DMS79 (cell line): Measurements from ENCODE around the gene NACC1.

Experiments used
- DNase-seq: peaks from one replicate; lab custom pipeline; 2025; lab: John Stamatoyannopoulos, UW

NACC1 gene

DNA sequence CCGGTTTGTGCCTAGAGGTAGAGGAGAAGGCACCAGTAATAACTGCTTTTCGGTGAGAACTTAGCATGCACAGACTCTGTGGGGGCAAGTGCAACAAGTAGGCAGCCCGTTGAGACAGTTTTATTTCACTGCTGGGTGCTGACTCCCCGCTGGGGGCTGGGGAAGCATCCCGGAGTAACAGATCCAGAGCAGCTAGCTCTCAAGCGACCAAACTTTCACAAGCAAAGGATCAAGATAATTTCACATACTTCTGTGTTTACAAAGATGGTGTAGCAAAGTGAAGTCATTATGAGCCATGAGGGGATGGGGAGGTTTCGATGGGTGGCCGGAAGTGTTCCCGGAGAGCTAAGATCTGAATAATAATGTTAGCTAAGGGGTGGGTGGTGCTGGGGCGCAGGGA is 2.8 kb downstream of the NACC1 start:
- DNase-seq = no peak

DNA sequence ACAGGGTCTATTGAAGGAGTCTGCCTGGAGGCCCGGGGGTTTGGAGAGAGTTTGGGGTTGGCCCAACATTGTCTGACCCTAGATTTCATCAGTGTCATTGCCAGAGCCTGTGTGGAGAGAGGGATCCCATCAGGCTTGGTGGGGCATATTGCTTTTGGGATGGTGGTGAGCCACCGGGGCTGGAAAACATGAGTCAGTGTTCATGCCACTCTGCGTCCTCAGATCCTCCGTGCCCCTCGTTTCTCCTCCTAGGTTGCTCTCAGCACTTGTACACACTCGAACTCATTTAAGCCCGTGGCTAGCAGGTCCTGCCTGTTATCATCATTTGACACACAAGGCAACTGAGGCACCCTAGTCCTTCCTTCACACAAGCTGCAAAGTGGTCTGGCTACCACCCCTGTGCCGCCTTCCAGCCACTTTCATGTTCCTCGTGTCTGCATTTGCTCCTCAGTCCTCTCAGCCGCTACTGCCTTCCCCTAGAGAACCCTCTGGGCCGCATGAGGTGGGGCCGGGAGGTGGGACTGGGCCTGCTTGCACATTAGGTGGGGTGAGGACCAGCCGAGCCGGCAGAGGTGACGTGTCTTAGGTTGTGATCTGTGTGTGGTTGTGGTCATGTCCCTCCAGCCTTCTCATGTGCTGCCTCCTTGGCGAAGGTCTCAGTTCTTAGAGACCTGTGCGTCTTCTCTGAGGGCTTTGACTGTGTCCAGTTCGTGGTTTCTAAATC is 3.6 kb downstream of the NACC1 start:
- DNase-seq = no peak

DNA sequence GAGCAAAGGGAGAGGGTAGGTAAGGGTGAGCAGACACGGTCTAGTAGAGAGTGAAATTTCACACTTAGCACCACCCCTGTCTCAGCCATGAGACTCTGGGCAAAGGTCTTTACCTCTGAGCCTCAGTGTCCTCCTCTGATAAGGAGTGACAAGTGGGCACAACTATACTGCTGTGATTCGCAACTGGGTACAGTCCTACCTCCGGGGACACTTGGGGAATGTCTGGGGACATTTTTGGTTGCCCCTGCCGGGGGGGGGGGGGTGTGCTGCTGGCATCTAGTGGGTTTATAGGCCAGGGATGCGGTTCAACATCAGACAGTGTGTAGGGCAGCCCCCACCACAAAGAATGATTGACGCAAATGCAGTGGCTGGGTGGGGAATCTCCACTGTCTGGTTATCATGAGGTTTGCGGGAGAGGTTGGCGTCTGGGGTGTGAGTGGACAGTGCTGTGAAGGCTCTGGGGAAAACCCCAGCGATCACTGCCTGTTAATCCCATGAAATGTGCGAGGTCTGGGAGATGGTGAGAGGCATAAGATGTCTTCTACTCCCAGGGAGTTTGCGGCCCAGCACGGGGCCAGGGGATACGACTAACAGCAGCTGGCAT is 4.3 kb downstream of the NACC1 start:
- no peak for DNase-seq

DNA sequence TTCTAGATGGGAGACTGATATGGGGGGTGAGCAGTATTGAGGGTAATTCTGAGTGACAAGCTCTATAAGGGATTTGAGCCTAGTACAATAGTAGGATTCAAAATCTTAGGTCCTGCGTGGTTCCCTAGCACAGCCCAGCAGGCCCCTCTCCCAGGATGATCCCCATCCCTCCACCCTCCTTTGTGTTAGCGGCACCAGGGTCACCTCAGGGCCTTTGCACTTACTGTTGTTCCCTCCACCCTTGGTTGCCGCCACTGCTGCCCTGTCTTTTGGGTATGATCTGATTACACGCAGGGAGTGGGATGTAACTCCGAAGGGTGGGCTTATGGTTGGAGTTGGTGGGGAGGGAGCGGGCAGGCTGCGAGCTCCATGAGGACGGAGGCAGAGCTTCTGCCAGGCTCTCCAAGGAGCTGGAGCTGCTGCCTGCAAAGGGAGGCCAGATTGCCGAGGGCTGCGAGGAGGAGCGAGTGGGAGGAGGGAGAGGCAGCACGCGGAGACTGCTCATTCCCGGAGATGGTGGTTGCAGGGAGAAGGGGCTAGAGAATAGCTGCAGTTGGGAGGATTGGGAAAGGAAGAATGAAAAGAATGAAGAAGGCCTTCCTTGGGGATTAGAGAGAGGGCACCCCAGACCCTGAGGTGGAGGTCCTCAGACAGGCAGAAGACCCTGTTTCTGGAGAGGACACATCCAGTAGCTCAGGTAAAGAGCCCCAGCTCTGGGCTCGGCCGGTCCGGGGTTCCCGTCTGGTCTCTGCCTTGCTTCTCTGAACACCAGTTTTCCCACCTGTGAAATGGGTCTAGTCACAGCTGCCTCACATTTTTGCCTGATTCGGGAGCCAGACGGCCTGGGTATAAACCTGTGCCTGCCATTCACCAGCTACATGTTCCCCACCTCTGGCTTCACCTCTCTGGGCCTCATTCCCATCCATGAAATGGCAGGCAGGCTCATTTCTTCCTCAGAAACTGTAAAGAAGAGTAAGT is 5.2 kb downstream of the NACC1 start:
- DNase-seq = no peak

DNA sequence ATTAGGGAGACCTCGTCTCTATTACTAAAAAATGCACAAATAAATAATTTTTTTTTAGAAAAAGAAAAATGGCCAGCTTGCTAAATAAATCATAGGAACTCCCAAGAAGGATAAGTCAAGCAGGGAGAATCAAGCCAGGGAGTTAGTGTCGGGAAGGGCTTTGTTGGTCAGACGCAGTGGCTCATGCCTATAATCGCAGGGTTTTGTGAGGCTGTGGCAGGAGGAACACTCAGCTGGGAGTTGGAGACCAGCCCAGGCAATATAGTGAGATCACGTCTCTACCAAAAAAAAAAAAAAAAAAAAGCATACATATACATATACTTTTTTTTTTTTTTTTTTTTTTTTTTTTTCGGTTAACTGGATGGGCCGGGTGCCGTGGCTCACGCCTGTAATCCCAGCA is 9.0 kb downstream of the NACC1 start:
- no peak for DNase-seq

DNA sequence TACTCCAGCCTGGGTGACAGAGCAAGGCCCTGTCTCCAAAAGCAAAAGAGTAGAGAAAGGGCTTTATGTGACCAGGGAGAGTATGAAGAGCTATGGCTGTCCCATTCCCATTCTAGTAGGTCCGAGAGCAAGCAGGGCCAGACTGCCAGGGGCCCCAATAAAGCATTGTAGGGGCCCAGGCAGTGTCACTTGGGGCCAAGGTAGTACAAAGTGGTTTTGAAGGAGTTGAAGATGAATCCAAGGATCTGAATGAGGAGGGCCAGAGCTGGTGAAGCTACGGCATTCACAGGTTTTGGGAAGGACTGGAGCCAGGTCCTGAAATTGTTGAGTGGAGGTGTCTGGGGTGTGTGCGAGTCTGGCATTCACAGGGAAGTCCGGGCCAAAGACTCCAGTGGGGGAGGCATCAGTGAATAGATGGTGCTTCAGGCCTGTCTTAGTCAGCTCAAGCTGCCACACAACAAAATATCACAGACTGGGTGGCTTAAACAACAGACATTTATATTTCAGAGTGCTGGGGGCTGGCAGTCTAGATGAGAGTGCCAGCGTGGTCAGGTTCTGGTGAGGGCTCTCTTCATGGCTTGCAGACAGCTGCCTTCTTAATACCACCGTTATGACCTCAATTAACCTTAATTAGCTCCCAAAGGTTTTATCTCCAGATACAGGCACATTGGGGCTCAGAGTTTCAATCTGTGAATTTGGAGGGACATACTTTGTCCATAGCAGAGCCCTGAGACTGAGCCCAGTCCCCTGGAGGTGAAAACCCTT is 9.9 kb downstream of the NACC1 start:
- DNase-seq = no peak

DNA sequence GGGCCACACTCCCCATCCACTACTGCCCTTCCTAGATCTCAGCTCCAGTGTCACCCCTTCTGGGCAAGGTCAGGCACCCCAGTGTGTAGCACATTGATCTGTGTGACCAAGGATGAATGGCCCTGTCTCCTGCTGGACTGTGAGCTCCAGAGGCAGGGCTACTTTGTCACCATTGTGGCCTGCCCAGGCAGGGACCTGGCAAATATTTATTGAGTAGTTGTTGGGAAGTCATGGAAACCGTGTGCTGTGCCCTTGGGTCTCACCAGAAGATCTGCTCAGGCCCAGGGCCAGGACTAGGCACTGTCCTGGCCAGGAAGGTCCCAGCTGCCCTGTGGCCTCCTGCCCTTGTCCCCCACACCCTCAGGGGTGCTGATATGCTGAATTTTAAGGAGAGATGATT is 10.5 kb downstream of the NACC1 start:
- no peak for DNase-seq

DNA sequence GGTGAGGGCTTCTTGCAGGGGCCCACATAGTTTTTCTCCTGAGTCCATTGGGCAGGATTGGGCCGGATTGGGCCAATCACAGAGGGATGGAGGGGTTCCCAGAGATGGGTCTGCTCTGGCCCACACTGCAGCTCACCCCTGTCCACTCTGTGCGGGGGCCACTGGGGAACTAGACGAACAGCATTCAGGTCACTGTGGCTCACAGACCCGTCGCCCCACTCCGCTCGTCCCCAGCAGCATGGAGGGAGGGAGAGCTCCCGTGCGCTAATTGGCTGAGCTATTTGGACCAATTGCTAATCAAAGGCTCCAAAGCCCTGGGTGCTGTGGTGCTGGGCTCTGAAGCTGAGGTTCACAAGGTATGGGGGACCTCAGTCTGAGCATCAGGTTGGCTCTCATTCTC is 11.3 kb downstream of the NACC1 start:
- DNase-seq = no peak

DNA sequence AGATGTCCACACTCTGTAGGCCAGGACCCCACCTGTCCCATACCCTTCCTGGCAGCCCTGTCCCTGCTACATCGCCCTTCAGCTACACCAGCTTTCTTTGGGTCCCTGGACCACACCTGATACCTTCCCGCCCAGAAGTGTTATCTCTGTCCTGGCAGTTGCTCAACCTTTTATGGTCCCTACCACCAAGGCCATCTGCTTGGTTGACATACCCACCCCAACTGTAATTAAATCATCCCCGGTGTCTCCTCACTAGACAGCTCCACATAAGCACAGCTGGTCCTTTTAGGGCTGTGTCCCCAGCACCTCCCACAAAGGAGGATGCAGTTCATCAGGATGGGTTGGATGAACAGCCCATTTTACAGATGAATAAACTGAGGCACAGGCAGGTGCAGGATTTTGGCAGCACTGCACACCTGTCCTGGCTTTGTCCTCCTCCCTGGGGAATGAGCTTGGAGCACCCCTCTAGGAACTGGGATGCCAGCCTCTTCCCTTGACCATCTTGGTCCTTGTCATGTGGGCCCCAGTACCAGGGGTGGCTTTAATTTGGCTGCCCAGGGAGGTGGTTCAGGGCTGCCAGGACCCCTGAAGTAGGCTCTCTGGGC is 12.9 kb downstream of the NACC1 start:
- DNase-seq = no peak

DNA sequence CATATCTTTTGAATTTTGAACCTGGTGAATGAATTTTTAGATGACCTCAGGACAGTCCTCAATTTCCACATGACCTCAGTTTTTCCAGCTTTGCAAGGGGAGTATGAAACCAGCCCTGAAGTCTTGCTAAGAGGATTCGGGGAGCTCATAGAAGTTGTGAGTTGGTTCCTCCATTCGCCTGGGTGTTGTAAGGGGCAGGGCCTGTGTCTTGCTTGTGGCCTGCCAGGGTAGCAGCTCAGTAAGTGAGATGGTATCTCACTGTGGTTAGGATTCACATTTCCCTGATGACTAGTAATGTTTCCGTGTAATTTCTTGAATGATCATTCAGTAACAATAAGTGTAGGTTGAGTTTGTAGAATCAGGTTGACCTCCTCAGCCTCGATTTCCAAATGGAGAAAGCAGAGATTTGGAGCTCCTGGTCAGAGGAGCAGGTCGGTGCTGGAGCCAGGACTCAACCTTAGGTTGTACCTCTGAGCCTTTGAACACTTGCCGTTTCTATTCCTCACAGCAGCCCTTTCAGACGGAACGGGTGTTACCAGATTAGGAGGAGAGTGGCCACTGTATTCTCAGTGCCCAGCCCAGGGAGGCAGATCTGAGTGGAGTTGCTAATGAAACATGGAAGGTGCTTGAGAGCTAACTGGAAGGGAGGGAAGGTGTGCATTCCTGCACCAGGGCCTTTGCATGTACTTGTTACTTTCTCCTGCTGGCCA is 14.6 kb downstream of the NACC1 start:
- DNase-seq = no peak

DNA sequence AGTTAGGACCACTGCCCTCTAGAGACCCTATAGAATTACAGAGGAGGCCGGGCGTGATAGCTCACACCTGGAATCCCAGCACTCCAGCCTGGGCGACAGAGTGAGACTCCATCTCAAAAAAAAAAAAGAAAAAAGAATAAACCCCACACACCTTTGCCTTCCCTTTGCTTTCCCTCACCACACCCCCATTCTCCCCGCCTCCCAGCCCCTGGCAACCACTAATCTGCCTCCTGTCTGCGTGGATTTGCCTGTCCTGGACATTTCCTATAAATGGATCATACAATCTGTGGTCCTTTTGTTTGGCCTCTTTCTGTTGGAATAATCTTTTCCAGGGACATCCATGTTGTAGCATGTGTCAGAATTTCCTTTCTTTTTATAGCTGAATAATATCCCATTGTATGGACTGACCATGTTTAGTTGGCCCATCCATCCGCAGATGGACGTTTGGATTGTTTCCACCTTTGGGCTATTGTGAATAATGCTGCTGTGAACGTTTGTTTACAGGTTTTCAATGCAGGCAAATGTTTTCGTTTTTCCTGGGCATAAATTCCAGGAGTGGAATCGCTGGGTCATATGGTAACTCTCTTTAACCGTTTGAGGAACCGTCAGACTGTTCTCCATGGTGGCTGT is 15.3 kb downstream of the NACC1 start:
- no peak for DNase-seq

DNA sequence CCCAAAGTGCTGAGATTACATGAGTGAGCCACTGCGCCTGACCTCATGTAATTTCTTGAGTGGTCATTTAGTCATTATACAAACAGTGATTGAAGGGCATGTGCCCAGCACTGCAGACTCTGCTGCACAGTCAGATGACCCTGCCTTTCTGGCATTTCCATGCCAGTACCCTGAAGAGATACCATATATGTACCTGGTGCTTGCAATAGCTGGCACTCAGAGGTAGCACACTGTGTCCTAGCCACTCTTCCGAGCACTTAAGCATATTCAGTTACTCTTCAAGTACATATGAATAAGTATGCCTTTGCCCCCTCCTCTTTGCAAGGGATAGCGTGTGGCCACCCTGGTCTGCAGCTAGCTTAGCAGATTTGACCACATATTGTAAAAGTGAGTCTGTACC is 16.6 kb downstream of the NACC1 start:
- DNase-seq = no peak

DNA sequence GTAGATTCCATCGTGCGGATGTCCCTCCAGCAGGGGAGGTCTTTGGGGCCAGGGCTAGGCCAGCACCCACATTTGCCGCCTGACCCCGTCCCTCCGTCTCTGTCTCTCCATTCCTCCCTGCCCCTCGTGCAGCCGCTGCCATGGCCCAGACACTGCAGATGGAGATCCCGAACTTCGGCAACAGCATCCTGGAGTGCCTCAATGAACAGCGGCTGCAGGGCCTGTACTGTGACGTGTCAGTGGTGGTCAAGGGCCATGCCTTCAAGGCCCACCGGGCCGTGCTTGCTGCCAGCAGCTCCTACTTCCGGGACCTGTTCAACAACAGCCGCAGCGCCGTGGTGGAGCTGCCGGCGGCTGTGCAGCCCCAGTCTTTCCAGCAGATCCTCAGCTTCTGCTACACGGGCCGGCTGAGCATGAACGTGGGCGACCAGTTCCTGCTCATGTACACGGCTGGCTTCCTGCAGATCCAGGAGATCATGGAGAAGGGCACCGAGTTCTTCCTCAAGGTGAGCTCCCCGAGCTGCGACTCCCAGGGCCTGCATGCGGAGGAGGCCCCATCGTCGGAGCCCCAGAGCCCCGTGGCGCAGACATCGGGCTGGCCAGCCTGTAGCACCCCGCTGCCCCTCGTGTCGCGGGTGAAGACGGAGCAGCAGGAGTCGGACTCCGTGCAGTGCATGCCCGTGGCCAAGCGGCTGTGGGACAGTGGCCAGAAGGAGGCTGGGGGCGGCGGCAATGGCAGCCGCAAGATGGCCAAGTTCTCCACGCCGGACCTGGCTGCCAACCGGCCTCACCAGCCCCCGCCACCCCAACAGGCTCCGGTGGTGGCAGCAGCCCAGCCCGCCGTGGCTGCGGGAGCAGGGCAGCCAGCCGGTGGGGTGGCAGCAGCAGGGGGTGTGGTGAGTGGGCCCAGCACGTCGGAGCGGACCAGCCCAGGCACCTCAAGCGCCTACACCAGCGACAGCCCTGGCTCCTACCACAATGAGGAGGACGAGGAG is 17.3 kb downstream of the NACC1 start:
- DNase-seq = no peak

DNA sequence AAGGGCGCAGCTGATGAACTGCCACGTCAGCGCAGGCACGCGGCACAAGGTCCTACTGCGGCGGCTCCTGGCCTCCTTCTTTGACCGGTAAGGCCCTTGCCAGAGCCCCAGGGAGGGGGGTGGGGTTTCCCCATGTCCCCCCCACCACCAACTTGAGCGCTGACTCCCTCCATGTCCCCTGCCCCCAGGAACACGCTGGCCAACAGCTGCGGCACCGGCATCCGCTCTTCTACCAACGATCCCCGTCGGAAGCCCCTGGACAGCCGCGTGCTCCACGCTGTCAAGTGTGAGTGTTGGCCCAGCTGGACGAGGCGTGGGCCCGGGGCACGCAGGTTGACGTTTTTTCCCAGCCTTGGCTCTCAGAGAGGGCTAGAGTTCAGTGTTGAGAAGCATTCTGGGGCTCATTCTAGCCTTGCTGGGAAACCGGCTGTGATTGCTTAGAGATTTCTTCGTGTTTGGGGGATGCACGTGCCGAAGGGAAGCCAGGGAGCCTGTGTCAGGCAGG is 19.3 kb downstream of the NACC1 start:
- DNase-seq = no peak

DNA sequence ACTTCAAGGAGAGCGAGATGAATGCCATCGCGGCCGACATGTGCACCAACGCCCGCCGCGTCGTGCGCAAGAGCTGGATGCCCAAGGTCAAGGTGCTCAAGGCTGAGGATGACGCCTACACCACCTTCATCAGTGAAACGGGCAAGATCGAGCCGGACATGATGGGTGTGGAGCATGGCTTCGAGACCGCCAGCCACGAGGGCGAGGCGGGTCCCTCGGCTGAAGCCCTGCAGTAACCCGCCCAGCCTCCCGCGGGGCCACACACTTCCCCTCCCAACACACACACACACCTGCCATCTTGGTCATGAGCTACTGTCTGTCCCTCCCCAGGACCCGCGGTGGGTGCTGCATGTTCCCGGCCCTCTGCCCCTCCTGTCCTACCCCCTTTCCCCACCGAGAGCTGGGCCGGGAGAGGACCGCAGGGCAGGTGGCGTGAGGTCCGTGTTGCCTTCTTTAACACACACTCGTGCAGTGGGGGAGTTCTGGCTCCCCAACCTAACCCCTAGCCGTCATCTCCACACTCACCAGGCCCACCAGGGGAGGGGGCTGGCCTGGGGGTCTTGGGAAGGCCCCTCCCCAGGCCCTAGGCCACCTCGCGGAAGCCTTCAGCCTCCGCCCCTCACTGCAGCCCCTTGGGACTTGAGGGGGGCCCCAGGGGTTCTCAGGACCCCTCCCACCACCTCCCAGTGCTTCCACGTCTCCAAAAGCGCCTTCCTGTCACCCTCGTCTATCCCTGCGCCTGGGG is 20.3 kb downstream of the NACC1 start:
- no peak for DNase-seq

DNA sequence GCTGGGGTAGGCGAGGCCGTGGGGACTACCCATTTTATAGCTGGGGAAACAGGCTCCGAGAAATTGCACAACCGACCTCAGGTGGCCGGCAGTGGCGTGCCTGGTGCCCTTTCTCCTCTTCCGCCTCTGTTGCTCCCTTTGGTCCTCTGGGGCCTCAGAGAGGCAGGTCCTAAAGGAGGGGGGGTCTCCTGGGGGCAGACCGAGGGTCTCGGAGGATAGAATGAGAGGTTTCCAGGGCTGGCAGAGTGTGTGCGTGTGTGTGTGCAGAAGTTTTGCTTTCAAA is 20.8 kb downstream of the NACC1 start:
- DNase-seq = no peak

DNA sequence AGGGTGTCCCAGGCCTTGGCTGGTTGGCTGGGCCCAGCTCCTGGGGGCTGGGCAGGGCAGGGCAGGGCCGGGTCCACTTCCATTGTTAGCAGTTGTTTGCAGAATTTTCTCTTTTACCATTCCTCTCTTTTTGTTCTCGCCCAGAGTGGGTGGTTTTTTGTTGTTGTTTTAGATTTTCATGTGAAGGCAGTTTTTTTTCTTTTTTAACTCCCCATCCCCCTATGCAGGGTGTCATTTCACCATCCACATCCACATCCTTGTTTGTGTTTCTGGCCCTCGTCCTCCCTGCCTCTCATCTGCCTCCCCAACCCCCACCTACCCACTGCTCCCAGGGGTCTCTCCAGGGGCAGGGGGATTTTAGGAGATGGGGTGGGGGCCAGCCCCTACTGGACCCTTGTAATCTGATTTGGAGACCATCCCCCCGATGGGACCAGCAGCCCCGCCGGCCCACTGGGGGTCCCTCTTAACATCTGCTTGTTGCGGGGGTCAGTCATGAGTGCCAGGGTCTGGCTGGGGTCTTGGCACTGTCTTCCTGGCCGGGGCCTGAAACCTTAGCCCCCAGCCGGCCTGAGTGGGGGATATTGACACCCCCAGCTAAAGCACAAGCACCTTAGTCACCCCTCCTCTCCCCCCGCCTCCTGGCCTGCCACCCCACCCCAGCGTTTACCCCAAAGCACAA is 21.7 kb downstream of the NACC1 start:
- no peak for DNase-seq
